Pancreas (tissue), 10 donors: ENCODE measurements around the gene INSYN2A. TPM values are rescaled to one million over a fixed set of nuclear protein-coding genes. Genes with fewer than 3 reads are reported as not detected.

Experiments
- ATAC-seq, 4 donors: fragments of 200-7000 bp; cut with Tn5 transposase; one replicate each; pipeline versions ENCODE4 v1.8.0 to v1.9.1; 2020; ENCODE audit warnings: mild to moderate bottlenecking in 4 of 4, moderate library complexity in 4 of 4
- DNase-seq, 6 donors: peaks; one replicate each; pipeline ENCODE4 v3.0.0-alpha.2; 2020
- FAIRE-seq: peaks from 2 replicates; lab custom pipeline; 2012; peaks lifted over from hg19 to GRCh38; lab: Jason Lieb, UNC
- H3K27ac ChIP-seq, 4 donors: fragments of 200-600 bp; sonication (generic); 1 replicate in 3 of 4; 2 replicates in 1 of 4; pipeline versions ENCODE4 v1.5.0 to v1.8.0; 2020
- H3K27me3 ChIP-seq, 4 donors: fragments of 200-600 bp; one replicate each; pipeline ENCODE4 v1.8.0; 2021
- H3K36me3 ChIP-seq, 3 donors: fragments of 200-600 bp; sonication (generic) in 1 of 3; one replicate each; pipeline versions ENCODE4 v1.5.0 to v1.8.0; 2020 to 2021
- H3K4me1 ChIP-seq, 3 donors: fragments of 200-600 bp; one replicate each; pipeline ENCODE4 v1.8.0; 2021
- H3K4me3 ChIP-seq, 4 donors: fragments of 200-600 bp; sonication (generic) in 2 of 4; one replicate each; pipeline versions ENCODE4 v1.5.0 to v1.8.0; 2020 to 2021
- H3K9me3 ChIP-seq, 4 donors: fragments of 200-600 bp; one replicate each; pipeline ENCODE4 v1.8.0; 2021
- WGBS, 2 donors: extraction: QIAGEN DNeasy Blood & Tissue Kit; methylation state at CpG; one replicate each; pipeline ENCODE4 v1.1.7; 2013; 5-methylcytosine and 5-hydroxymethylcytosine counted together
- intact Hi-C, 3 donors: fragments of 100-400 bp; cut with DNase I; formaldehyde crosslinking; loops; one replicate each; pipeline versions ENCODE4 v1.11.1 to v1.14.2; 2022
- polyA plus RNA-seq, 2 donors: library from polyadenylated mRNA; stranded (reverse); fragments of 200-250 nt; gene quantifications; one replicate each; pipeline ENCODE4 v1.2.3, GENCODE V29; 2013
- total RNA-seq, 6 donors: library from RNA; stranded (reverse); fragmentation: NEBNext Ultra II Directional in 4 of 6; extraction: Animal tissue kit (Norgen Biotek cat#: 25700) in 4 of 6; gene quantifications; one replicate each; pipeline versions ENCODE4 v1.2.1 to v1.2.4, GENCODE V29; 2021 to 2023
- TF ChIP-seq, protein P1 (sequence below), 4 donors: fragments of 200-600 bp; sonication (generic) in 3 of 4; IDR thresholded peaks; one replicate each; pipeline versions ENCODE4 v1.5.0 to v1.8.0; 2021; ENCODE audit warnings: antibody characterized with exemption in 4 of 4
- donor health status: healthy with polysubstance abuse.
- donor health status: DM: no; HTN: no; CAD: no; lungs with moderate emphysema.
- donor health status: DM: no; HTN: no; CAD: no.
- donor health status: control.
- donor health status: control.
- donor health status: Bipolar disorder and iron deficiency.
- donor health status: DM: yes; HTN: yes; CAD: no.
- donor health status: DM: no; HTN: no; CAD: no.
- donor health status: DM: no; HTN: no; CAD: no.
- donor health status: DM: yes; HTN: yes; CAD: no.

Gene INSYN2A
- total RNA-seq: under 1 TPM in 2 of 6 donors, not detected in 4; 0.09 TPM
- under 1 TPM; 0.02 to 0.08 TPM for polyA plus RNA-seq

DNA sequence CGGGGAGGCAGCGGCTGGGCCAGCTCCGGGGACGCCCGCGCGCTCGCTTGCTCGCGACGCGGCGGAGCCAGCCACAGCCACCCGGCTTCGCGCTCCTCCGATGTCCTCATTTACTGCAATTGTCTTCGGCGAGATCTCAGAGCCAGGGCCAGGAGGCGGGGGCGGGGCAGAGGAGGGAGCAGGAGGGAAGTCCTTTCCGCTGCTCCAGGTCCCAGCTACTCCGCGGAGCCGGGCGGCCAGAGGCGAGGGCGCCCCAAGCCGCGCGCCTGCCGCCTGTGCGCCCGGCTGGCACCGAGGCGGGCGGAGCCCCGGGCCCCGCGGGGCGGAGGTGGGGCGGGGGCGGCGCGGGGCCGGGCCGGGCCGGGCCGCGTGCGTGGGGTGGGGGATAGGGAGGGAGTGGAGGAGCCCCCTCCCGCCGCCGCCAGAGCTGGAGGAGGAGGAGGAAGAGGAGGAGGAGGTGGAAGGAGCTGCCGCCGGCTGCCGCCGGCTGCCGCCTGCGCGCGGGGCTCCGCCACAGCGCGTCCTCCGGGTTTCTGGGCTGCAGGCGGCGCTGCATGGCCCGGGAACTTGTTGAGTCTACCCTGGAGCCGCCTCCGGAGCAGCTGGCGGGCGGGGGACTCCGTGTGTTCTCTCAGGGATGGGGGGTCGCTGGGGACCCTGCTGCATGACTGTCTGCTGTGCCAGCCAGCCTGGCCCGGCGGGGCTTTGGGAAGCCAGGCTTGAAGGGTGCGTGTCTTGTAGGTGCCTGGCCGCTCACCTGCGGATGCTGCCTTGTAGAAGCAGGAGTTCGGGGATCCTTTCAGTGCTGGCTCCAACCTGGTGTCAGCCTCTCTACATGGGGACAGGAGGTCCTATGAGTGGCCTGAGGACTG lies at the start of gene INSYN2A:
TSS of gene INSYN2A (minus strand) at position 310 of the 872 bp plus-strand sequence. CDS start 20,196 bp downstream, outside the sequence.
- Histone ChIP-seq H3K27ac (no peak within 1 kb of the TSS), H3K9me3 (no peaks in the 10 kb centered on the region), H3K27me3 (no peaks in the 10 kb centered on the region), H3K4me1 (peaks cover 0 to 12% (median 2%) of the 10 kb centered on the region in 3 donors), H3K4me3 (peak within 1 kb of the TSS in 2 of 4 donors; percentile 32 to 41), H3K36me3 (no peaks in the 10 kb centered on the region)
- 18 to 30% methylated on average over 28 to 81 of the region's 81 CpGs for WGBS, 2 donors
- intact Hi-C loops: no loop called here
- FAIRE-seq (no peak), ATAC-seq (peak in 2 of 4 donors; percentile 20 to 41), DNase-seq (peak in 1 of 6 donors; percentile 68)
- TF ChIP-seq, protein P1, sequence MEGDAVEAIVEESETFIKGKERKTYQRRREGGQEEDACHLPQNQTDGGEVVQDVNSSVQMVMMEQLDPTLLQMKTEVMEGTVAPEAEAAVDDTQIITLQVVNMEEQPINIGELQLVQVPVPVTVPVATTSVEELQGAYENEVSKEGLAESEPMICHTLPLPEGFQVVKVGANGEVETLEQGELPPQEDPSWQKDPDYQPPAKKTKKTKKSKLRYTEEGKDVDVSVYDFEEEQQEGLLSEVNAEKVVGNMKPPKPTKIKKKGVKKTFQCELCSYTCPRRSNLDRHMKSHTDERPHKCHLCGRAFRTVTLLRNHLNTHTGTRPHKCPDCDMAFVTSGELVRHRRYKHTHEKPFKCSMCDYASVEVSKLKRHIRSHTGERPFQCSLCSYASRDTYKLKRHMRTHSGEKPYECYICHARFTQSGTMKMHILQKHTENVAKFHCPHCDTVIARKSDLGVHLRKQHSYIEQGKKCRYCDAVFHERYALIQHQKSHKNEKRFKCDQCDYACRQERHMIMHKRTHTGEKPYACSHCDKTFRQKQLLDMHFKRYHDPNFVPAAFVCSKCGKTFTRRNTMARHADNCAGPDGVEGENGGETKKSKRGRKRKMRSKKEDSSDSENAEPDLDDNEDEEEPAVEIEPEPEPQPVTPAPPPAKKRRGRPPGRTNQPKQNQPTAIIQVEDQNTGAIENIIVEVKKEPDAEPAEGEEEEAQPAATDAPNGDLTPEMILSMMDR (IDR thresholded peaks at IDR 0.05): no peak

GRCh38 chr10:127245456-127245855 lies 49.1 kb upstream of the INSYN2A start:
- intact Hi-C loops: no loop called here
- no peak for FAIRE-seq
- WGBS, 2 donors: 89 to 95% methylated on average over 10 of the region's 10 CpGs
- no peak for DNase-seq
- ATAC-seq: no peak
- no peak overlapping the region for H3K4me3 ChIP-seq
- no peaks in the 10 kb centered on the region for H3K9me3 ChIP-seq
- no peak overlapping the region for H3K27ac ChIP-seq
- H3K4me1 ChIP-seq: no peaks in the 10 kb centered on the region
- no peaks in the 10 kb centered on the region for H3K27me3 ChIP-seq
- TF ChIP-seq, protein P1 (IDR thresholded peaks at IDR 0.05): no peak
- peaks cover 0 to 2% (median 0%) of the 10 kb centered on the region in 3 donors for H3K36me3 ChIP-seq

- FAIRE-seq: no peak
- Histone ChIP-seq H3K27me3 (no peaks in the 10 kb centered on the region), H3K4me1 (no peaks in the 10 kb centered on the region), H3K9me3 (no peaks in the 10 kb centered on the region), H3K36me3 (peaks cover 0 to 2% (median 0%) of the 10 kb centered on the region in 3 donors), H3K4me3 (no peak overlapping the region), H3K27ac (no peak overlapping the region)
- DNase-seq: peak in 2 of 6 donors; percentile 24 to 27
- TF ChIP-seq, protein P1 (IDR thresholded peaks at IDR 0.05): peak in 2 of 4 donors; percentile 21 to 26
- peak in 3 of 4 donors; percentile 39 to 54 (median 43) for ATAC-seq
- WGBS, 2 donors: 45 to 49% methylated on average over 4 of the region's 4 CpGs
- intact Hi-C loops: no loop called here
Measured at GRCh38 chr10:127243490-127244272, 47.3 kb upstream of the INSYN2A start.

DNA sequence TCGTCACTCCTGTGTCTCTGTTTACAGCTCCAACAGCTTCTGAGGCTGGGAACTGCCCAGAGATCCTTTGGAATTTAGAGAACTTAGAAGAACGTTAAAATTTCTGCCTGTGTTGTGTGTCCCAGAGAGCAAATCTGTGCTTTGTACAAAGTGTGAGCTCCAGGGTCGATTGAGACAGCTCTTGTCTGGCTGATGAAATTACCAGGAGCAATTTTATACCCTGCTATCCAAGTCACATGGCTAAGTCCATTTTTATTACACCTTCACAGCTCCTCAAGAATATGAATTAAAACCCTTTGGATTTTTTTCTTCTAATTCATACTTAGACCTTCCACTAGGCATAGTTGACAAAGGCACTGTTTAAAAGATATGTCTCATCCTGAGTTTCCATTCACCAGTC lies 46.5 kb upstream of the INSYN2A start:
- intact Hi-C loops: no loop called here
- Histone ChIP-seq H3K4me1 (no peaks in the 10 kb centered on the region), H3K27ac (no peak overlapping the region), H3K36me3 (no peaks in the 10 kb centered on the region), H3K9me3 (no peaks in the 10 kb centered on the region), H3K4me3 (no peak overlapping the region), H3K27me3 (no peaks in the 10 kb centered on the region)
- DNase-seq (no peak), FAIRE-seq (no peak), ATAC-seq (no peak)
- WGBS, 2 donors: 74% methylated on average over 3 of the region's 3 CpGs
- TF ChIP-seq, protein P1 (IDR thresholded peaks at IDR 0.05): no peak
